GM21576 (cell line): Measurements from ENCODE around the gene SMCO4.

ENCODE experiments used
- ATAC-seq: cut with Tn5 transposase; IDR thresholded peaks from one replicate; pipeline ENCODE4 v1.9.1; 2021; ENCODE audit warnings: mild to moderate bottlenecking, moderate library complexity; ENCODE audit not compliant: unreplicated experiment

Gene SMCO4

DNA sequence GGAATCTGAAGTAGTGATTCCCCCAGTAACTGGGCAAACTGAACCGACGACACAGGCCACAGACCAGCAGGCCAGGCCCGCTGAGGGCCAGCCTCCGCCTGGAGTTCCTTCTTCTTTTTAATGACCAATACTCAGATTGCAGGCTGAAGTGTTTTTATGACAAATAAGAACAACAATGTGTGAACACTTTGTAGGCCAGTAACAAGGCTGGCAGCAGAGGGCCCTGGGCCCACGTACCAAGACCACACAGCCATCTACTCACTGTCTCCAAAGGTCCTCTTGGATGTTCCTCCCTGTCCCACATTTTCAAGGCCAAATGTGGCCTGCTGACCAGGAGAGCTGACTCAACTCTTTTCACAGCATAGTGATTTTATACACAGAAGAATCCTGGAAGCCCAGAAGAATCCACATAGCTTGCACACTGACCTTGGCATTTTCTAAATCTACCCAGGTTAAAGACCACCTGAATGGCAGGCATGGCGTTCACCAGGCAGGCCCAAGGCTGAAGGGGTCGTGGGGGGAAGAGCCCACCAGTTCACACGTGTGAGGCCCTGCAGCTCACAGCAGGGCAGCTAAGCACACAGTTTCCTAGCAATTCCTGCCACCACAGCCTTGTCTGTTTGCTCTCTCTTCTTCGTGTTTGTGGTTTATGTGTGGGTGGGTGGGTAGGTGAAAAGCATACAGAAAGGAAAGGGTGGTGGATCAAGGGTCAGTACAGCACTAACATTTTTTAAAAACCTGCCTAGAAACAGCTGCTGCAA, 13.3 kb downstream of the SMCO4 start:
- peak; percentile 15 for ATAC-seq

DNA sequence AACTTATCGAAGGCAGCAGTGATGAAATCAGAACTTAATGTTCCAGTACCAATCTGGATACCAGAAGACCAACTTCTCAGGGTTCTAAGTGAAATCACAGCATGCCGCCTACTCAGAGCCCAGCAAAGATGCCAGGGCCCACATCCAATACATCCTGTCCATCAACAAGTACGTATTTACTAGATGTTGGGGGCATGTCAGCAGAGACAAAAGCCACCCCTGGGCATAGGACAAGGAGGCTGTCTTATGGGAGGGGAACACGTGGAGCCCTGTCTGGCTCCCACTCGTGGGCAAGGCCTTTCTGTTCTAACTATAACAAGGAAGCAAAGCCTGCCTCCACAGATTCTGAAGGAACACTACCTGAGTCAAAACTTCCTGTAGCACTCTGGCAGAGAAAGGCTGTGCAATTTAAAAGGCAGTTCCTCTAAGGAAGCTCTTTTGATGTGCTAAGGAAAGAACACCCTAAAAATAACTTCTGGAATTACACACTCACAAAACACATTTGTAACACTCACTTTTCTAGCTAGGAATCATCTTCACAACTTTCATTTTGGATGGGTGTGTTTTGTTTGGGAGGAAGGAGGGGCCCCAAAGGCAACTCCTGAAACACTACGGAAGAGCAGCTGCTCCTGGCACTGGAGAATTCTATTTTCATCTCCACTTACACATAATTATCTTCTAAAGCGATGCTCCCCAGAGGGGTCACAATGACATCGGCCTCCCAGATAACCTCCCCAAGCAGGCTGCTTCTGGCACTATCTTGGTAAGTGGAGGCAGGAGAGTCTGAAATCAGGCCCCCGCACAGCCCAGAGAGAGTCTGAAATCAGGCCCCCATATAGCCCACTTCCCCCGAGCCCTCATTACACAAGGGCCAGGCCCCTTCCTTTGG, 14.2 kb downstream of the SMCO4 start:
- ATAC-seq: no peak

DNA sequence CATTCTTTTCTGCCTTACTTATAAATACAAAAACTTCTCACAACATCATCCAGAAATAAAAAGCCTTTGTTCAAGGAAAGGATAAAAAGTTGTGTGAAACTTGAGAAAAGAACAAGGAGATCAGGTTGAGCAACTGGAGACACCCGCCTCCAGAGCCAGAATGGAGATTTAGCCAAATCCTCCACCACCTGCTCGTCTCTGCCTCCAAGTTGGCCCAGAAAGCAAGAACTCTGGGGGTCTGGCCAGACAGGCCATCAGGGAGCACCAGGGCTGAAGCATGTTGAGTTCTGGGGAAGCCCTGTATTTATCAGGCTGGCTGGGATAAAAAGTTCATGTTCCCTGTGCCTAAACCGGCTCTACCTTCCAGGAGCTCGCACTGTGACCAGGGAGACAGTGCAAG, 14.9 kb downstream of the SMCO4 start:
- ATAC-seq: no peak

DNA sequence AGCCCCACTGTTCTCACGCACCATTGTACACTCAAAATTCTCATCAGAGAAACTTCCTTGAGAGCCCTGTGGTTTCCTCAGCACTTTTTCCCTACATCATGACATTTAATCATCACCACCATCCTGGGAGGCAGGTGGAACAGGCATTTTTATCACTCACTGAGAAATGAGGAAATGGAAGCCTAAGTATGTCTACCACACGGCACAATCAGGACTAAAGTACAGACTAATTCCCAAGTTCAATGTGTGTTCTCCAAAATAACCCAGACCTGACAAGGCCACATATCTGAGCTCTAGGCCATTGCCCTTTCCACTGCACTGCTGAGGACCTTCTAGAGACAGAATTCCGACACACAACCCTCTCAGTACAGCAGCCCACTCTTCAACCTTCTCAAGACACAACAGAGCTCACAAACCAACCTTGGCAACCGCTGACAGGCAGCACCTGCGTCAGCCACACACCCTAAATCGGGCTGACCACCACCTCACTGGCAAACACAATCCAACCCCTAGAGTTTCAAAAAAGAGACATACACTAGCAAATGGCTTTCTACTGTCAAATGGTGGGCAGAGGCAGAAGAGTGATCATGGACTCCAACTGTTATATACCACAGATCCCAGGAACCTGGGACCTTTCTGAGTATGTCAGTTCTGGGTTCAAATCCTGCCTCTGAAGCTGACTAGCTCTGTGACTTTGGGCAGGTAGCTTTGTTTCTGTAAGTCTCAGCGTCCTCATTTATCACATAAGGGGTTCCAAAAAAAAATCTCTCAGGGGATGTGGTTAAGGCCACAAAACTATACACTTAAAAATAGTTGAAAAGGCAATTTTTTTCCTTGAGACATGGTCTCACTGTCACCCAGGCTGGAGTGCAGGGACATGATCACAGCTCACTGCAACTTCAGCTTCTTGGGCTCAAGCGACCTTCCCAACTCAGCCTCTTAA, 16.3 kb downstream of the SMCO4 start:
- peak; percentile 14 for ATAC-seq

DNA sequence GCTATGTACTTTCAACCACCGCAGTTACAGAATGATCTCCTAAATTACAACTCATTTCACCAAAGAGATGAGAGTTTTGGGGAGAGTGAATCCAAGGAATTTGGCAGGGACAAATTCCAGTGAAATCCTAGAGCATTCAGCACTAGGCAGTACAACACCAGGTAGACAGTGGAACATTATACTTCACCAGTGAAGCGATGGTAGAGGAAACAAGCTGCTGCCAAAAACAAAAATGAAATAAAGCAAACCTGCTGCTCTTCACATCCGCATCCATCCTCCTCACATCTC, 16.9 kb downstream of the SMCO4 start:
- peak; percentile 30 for ATAC-seq

DNA sequence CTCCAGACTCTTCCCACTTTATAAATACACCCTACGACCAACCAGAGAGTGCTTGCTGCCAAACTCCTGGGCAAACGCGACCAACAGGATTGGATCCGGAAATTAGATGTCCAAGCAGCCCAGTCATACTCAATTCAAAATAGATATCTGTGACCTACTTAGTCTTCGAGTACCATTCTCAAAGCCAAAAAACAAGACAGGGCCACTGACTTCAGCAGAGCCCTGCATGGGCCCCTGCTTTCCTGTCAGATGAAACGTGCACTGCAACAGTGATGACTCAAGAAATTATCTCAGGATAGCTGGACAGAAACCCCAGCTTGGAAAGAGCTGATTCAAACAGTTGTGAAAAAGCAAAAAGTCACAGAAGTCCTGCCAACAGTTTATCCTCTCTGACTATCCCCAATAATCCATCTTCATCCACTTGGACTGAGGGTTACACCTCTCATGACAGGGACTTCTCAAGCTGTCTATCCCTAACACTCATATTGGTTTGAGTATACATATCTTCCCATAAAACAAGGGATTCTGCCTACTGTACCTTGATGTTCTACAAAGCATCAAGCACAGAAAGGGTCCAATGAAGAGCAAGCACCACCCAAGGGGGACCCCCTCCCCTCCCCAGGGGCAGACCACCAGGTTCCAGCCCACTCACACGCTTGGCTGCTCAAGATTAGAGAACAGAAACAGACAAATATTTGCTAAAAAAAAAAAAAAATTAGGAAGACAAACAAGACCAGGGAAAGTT, 17.4 kb downstream of the SMCO4 start:
- peak; percentile 4 for ATAC-seq

DNA sequence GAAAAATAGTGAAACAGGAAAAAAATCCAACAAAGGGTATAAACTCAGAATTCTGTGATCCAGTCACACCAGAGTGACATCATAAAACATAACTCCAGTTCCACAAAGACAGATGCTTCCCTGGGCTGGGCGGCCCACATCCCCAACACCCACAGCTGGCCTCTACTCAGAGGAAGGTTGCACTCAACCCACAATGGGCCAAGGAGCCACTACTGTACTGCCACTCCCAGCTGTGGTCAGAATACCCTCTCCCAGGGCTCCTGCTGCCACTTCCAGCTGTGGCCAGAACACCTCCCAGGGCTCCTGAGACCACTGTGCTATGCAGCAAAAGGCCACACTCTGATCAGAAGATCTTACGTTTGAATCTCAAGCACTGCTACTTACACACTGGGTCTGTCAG, 18.3 kb downstream of the SMCO4 start:
- no peak for ATAC-seq

DNA sequence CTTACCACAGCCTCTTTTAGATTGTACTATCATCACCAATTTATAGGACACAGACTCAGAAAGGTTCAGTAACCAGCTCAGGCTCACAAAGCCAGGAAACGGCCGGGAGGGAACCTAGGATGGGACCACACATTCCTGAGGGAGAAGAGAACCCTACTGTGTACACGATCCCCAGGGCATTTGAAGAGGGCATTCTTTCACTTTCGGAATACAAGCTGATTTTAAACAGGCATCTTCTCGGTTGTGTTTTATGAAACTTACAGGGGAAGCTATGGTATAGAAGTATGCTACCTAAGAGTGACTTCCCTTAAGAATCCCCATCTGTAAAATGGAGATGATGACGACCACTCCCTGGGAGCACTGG, 19.0 kb downstream of the SMCO4 start:
- ATAC-seq: peak; percentile 29

DNA sequence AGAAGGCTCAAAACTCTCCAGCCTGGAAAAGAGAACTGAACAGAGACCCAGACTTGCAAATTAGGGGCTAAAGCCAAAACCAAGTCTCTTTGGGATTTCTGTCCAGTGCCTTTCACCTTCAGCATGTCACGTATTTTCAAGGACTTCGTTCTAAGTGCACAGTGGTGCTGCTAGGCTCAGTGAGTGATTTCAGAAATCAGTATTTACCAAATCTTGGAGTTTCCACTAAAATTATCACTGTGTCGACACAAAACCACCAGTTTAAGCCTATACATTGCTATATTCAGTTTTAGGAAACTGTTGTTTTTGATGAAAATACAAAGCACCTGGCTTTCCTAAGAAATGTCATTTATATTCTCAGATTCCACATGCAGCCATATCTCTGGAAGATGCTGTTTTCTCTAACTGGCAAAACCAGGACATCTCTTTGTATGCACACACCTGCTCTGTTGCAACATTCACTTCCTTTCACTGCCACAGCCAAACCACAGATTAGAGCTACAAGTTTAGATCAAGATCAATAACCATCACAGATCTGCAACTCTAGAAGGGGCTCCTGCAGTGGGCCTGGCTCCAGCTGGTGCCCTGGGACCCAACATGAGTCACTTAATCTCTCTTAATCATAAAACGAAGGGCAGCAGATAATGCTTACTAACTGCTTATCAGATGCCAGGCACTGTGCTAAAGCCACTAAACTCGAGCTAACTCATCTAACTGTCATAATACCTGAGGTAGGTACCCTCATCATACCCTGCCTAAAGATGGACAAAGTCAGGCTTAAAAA, 22.3 kb downstream of the SMCO4 start:
- no peak for ATAC-seq

DNA sequence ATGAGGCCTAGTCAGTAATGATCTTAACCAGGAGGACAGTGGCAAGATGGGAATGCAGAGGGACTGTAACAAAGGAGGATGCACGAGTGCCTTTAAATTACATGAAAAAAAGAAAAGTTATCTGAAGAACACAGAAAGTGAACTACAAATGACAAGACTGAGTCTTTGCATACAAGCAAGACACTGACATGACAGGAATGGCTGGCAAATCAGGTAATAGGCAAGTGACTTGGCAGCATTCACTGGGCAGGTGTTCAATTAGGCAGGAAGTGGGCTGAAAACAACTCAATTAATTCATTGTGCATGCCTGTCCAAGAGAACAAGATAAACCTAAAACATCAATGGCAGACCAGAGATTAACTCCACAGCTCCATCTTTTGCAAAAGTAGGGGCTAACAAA, 24.0 kb downstream of the SMCO4 start:
- no peak for ATAC-seq

DNA sequence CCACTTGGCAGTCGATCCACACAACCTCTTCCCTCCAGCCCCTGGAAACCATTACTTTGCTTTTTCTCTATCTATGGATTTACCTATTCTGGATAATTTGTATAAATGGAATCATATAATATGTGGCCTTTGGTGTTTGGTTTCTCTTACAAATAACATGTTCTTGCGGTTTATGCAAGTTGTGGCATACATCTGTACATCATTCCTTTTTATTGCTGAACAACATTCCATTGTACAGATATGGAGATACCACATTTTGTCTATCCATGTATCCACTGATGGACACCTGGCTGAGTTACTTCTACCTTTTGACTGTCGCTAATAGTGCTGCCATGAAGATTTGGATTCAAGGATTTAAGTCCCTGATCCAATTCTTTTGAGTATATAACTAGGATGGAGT, 25.1 kb downstream of the SMCO4 start:
- no peak for ATAC-seq

DNA sequence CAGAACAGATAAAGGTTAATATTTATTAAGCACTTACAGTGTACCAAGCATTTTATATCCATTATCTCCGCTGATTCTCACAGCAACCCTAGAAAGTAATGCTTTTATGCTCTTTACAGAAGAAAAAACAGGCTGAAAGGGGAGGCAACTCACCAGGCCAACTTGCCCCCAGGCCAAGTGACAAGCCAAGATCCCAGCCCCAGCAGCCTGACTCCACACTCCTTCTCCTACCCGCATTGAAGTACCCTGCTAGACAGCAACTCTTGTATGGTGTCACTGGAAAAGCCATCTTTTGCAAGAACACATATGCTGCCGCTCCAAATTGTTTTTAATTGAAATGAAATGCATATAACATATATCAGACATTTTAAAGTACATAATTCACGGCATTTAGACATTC, 25.6 kb downstream of the SMCO4 start:
- ATAC-seq: no peak

DNA sequence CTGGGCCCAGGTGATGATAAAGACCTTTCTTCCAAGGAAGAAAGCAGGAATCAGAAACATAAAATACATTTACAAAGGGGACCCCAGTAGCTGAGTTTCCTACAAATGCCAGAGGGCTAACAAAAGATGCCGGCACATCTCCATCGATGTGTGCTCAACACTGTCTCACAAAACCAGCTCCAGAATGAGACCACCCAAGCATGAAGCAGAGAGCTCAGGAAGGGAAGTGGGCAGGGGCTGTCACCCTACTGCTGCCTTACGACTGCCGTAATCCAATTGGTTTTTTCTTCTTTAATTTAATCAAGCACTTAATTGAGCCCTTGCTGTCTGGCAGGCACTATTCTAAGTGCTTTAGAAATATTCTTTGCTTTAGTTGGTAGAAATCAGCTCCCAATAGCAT, 26.1 kb downstream of the SMCO4 start:
- ATAC-seq: no peak

DNA sequence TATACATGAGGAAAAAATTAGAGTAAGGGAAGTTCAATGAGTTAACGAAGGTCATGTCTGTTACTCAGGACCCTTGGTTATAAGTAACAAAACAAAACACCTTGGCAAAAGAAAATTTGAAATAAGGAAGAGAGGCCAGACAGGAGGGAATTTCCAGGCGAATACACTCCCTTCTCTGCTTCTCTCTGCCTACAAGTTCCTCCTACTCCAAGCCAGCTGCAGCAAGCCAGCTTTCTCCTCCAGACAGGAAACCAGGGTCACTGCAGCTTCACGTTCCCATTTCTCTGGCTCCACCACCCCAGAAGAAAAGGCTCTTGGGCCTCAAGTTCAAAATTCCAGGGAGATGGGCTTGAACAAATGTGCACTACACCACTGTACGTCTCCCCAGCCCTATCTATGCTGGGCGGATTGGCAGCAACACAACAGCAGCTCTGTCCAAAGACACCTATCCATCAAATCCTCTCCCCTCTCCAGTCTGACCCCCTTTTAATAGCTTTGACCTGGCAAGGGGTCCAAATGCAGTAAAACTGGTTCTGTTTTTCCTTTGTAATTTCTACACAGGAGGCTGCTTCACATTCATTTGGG, 27.7 kb downstream of the SMCO4 start:
- ATAC-seq: no peak

DNA sequence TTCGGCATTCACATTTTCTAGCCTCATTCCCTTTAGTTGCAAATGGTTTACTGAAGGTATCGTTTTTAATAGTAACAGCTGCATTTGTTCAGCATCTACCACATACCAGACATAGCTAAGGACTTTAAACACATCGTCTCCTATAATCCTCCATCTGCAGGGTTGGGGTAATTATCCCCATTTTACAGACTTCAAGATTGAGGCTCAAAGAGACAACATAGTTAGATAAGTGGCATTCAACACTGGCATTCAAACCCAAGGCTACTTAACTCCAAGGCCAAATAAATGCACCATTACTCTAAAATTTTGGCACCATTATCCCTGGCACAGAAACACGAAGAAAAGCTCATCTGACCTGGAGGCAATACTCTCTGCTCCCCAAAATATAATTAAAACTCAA, 28.5 kb downstream of the SMCO4 start:
- no peak for ATAC-seq

DNA sequence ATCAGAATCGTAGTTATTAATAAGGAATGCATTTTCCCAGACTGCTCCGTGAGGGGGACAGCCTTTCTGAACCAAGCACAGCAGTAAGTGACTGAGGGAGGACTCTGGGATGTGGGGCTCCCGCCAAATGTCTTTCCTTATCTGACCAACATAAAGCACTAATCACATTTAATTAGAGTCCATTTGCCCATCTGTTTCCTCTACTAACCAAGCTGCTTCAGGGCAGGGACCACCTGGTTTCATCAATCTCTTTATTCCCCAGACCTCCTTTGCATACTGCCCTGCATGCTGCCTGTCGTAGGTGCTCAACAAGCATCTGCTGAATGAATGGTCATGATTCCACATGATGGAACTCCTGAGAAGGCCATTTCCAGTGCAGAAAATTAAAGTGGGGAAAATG, 29.4 kb downstream of the SMCO4 start:
- no peak for ATAC-seq

DNA sequence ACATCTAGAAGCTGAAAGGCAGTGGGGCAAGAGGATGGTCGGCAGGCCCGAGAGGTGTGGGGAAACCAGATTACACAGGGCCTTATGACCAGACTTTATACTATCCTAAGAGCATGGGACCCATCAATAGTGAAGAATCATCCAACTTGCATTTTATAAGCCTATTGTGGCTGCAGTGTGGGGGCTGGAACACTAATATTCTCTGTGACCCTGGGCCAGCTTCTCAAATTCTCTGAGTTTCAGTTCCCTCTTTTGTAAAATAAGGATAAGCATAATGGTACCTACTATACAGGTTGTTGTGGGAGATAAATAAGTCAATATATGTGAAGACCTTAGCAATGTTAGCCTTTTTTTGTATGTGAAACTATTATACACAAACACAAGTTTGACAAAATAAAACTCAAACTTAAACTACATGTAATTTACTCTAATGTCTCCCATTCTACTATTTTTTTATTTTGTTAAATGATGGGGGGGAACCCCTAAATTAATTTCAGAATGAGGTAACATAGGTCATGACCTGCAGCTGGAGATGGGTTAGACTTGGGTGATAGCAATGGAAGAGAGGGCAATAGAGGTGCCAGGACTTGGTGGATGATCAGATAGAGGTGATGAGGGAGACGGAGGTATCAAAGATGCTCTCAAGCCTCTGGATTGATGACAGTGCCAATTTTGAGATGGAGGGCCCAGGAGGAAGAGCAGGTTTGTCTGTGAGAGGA, 30.1 kb downstream of the SMCO4 start:
- ATAC-seq: peak; percentile 74

DNA sequence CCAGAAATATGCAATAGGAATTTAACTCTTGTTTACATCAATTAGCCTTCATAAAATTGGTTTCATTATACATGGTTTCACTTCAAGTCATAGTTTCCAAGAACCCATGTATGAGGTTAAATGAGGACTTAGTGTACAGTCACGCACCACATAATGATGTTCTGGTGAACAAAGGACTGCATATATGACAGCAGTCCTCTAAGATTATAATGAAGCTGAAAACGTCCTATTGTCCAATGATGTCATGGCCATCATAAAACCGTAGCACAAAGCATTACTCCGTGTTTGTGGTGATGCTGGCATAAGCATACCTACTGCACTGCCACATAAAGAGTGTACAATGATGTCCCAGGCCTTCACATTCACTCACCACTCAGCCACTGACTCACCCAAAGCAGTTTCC, 31.1 kb downstream of the SMCO4 start:
- ATAC-seq: peak; percentile 83
